COR-L47 (cell line): Measurements from ENCODE around the gene CD247.
A peak's percentile ranks its signal among the peaks of the same experiment; 100 is the strongest.
"Not testable (repeated sequence)": the region's sequence is repeated elsewhere in the genome, so short reads cannot be mapped to it uniquely, and the experiment has no call there.

Experiments used
- DNase-seq: peaks from one replicate; lab custom pipeline; 2025; lab: John Stamatoyannopoulos, UW

Gene CD247

GRCh38 chr1:167518331-167518700, at the start of gene CD247:
TSS of gene CD247 (minus strand) at chr1:167518529. CDS start at chr1:167518465, 64 bp downstream.
- DNase-seq: no peak

- no peak for DNase-seq
Observed at GRCh38 chr1:167567663-167568062, 49.3 kb upstream of the CD247 start.

DNA sequence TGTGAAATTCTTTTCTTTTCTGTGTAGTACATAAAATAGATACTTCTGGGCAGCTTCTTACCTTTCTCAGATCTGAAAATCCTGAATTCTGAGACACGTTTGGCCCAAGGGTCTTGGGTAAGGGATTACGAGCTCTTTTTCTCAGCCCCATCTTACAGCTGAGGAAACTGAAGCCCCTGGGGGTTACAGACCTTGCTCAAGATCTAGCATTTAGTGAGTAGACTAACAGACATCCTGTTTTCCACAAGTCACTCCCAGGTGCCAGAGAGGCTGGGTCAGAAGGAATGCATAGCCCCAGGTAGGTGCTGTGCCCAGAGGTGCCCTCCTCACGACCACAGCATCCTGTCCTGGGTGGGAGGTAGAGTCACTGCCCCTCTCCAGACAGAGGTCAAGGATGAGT, 48.4 kb upstream of the CD247 start:
- DNase-seq: no peak

- no peak for DNase-seq
Observed at GRCh38 chr1:167565922-167566321, 47.6 kb upstream of the CD247 start.

- no peak for DNase-seq
Observed at GRCh38 chr1:167564612-167565270, 46.4 kb upstream of the CD247 start.

- DNase-seq: peak; percentile 52
Observed at GRCh38 chr1:167563579-167564246, 45.4 kb upstream of the CD247 start.

DNA sequence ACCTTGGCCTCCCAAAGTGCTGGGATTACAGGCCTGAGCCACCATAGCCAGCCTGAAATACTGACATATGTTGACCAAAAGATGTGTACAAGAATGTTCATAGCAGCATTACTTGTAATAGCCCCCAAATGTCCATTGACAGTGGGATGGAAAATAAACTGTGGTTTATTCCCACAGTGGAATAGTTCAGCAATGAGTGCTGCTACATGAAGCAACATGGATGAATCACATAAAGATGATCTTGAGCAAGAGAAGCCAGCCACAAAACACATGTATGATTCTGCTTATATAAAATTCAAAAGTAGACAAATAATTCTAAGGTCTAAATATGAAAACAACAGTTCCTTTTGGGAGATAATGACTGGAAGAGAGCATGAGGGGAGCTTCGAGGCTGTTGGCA, 44.4 kb upstream of the CD247 start:
- DNase-seq: no peak

DNA sequence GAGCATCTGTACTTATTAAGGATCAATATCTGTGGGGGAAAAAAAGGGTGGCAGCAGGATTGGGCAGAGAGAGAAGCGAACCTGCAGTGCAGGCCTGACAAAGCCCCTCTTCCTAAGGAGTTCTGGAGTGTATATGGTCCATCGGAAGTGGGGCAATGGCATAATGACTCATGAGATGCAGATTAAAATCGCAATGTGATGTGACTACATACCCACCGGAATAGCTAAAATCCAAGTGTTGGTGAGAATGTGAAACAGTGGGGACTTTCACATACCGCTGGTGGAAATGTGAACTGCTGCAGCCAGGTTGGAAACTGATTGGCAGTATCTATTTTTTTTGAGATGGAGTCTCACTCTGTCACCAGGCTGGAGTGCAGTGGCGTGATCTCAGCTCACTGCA, 43.4 kb upstream of the CD247 start:
- DNase-seq: no peak

GRCh38 chr1:167555971-167556714, 37.8 kb upstream of the CD247 start:
- peak; percentile 13 for DNase-seq

DNA sequence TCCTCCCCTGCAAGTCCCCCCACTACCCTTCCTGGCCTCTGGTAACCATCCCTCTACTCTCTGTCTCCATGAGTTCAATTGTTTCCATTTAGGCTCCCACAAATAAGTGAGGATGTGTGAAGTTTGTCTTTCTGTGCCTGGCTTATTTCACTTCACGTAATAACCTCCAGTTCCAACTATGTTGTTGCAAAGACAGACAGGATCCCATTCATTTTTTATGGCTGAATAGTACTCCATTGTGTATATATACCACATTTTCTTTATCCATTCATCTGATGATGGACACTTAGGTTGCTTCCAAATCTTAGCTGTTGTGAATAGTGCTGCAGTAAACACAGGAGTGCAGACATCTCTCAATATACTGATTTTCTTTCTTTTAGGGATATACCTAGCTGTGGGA, 36.7 kb upstream of the CD247 start:
- not testable (repeated sequence) for DNase-seq

- DNase-seq: no peak
Observed at GRCh38 chr1:167554028-167554779, 35.9 kb upstream of the CD247 start.

DNA sequence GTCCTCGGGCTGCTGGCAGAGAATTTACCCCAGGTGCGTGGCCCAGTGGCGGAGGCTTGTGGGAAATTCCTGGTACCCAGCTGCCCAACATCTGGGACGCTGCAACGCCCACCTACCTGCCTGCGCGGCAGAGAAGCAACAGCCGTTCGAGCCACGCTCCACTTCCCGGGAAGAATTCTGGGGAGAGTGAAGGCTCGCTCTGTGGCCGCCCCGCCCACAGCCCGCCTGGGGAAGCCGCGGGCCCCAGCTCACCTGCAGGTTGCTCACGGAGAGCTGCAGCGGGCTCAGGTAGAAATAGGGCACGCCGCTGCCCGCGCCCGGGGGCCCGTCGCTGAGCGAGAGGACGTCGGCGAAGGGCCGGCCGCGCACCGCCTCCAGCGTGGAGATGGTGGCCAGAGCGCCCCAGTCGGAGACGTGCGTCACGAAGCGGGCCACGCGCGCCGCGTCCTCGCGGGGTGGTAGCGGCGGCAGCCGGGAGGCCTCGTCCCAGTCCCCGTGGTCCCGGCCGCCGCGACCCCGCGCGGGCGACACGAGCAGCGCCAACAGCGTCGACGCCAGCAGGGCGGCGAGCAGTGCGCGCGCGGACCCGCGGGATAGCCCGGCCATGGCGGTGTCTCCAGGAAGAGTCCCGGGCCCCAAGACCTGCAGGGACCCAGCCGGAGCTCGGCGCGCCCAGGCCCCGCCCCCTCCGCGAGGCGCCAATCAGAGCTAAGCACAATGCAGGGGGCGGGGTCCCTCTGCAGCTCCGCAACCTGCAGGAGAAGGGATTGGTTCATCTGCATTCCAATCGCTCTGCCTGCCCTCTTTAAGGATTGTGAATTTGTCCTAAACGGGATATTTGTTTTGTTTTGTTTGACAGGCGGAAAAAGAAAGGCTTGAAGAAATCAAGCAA, 35.1 kb upstream of the CD247 start, which contains the start of gene CREG1:
Gene CREG1 (minus strand): TSS at position 627 of the 892 bp plus-strand sequence.
- peak; percentile 89 for DNase-seq

DNA sequence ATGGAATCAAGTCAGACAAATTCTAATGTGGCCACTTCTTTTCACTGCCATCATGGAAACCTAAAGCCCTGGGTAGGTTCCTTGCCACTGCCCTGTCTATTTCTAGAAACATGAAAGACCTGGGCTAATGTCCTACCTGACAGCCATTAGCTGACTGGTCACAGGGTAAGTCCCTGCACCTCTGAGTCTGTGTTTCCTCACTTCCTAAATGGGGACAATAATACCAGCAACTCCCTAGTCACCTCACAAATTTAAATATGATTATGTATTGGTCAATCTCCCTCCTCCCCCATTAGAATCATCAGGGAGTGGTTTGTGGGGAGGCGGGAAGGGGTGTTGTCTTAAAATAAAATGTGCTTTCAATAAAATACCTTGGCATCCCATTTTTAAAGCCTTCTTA, 33.0 kb upstream of the CD247 start:
- DNase-seq: no peak

DNA sequence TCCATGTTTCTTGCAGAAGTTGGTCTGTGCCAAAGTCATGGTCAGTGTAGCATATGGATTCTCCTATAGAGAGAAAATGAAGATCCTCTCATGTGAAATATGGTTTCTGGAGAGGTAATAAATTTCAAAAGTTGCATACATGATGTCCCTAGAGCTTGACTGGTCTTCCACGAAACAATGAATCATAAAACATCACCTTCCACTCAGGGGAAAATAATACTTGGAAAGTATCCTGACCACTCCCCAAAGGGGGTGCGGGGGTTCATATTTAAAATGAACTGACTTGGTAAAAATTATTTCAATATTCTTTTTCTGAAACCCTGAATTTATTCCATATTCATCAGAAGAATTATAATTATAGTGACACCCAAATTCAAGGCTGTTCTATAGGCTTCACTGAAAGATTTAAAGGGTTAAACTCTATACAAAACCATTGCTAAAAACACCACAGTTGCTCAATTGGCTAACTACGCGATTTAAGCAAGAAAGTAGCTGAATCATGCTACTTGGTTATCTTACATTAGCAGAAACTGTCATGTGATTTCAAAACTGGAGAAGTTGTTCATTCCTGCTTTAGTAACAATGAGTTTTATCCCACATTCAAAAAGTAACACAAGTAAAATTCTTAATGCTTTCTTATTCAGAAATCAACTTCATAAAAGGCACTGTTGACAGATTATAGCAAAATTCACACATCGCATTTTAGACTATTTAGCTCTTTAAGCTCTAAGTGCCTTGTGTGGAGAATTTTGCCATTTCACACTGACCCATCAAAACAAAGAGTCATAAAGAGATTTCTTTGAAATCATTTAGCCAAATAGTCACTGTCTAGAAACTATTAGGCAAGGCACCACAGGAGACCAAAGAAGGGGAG, 30.0 kb upstream of the CD247 start:
- no peak for DNase-seq

DNA sequence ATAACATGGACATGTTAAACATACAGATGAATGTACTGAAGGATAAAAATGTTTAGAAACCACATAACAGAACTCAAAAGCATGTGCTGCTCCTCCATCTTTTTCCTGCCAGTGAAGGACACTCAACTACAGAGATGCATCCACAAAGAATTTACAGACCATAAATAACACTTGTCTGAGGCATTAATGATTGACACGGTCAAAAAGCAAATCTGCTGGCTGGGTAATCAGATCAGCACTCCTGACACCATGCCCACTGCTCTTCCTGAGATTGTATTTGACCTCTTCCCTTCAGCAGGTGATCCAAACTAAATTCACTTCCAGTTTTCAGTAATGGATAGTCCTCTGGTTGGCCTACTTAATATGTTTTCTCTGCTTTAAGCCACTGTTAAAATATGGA, 28.6 kb upstream of the CD247 start:
- no peak for DNase-seq

- DNase-seq: no peak
Observed at GRCh38 chr1:167545349-167545748, 27.0 kb upstream of the CD247 start.

GRCh38 chr1:167544447-167545093, 26.2 kb upstream of the CD247 start:
- no peak for DNase-seq

- no peak for DNase-seq
Observed at GRCh38 chr1:167543199-167543990, 25.1 kb upstream of the CD247 start.
